HG02870 (cell line): ENCODE measurements around the gene LRRC10B.

Source experiments
- ATAC-seq: cut with Tn5 transposase; IDR thresholded peaks from one replicate; pipeline ENCODE4 v1.9.1; 2021; ENCODE audit warnings: mild to moderate bottlenecking, moderate library complexity; ENCODE audit not compliant: unreplicated experiment

Gene LRRC10B

GRCh38 chr11:61543606-61544306 is 35.2 kb downstream of the LRRC10B start:
- ATAC-seq, result no peak

GRCh38 chr11:61544466-61544865 is 35.9 kb downstream of the LRRC10B start:
- no peak for ATAC-seq

GRCh38 chr11:61545341-61545740 is 36.8 kb downstream of the LRRC10B start:
- no peak for ATAC-seq

- ATAC-seq, result no peak
Measured at GRCh38 chr11:61545921-61546320, 37.4 kb downstream of the LRRC10B start.

- no peak for ATAC-seq
Measured at GRCh38 chr11:61546663-61547062, 38.1 kb downstream of the LRRC10B start.

- ATAC-seq, result no peak
Measured at GRCh38 chr11:61547246-61547645, 38.7 kb downstream of the LRRC10B start.

GRCh38 chr11:61549177-61549576 is 40.6 kb downstream of the LRRC10B start:
- no peak for ATAC-seq

GRCh38 chr11:61549662-61550568 is 41.4 kb downstream of the LRRC10B start:
- no peak for ATAC-seq

- no peak for ATAC-seq
Measured at GRCh38 chr11:61550665-61551227, 42.2 kb downstream of the LRRC10B start.

GRCh38 chr11:61551634-61552033 is 43.1 kb downstream of the LRRC10B start:
- ATAC-seq, result no peak

- no peak for ATAC-seq
Measured at GRCh38 chr11:61552108-61552635, 43.6 kb downstream of the LRRC10B start.

GRCh38 chr11:61553373-61554171 is 45.0 kb downstream of the LRRC10B start:
- ATAC-seq, result no peak

GRCh38 chr11:61554172-61554988 is 45.8 kb downstream of the LRRC10B start:
- no peak for ATAC-seq

GRCh38 chr11:61555051-61555969 is 46.8 kb downstream of the LRRC10B start:
- ATAC-seq, result no peak

GRCh38 chr11:61555978-61556377 is 47.4 kb downstream of the LRRC10B start:
- ATAC-seq, result no peak

- ATAC-seq, result no peak
Measured at GRCh38 chr11:61556621-61557020, 48.1 kb downstream of the LRRC10B start.
